C4-2B (cell line): Measurements from ENCODE around the gene SYT2.

Experiments used
- H3K27ac ChIP-seq: fragments of 450-650 bp; 2 replicates; pipeline ENCODE4 v1.5.1; 2017
- CTCF ChIP-seq: fragments of 450-650 bp; conservative IDR thresholded peaks from 2 replicates; pipeline ENCODE4 v1.5.1; 2017; ENCODE audit warnings: mild to moderate bottlenecking
- ZFX ChIP-seq: fragments of 450-650 bp; IDR thresholded peaks from 2 replicates; pipeline ENCODE4 v1.6.1; 2017

Gene SYT2

GRCh38 chr1:202689493-202690342 lies 20.5 kb downstream of the SYT2 start:
- no peak overlapping the region for H3K27ac ChIP-seq
- TF ChIP-seq ZFX (no peak), CTCF (no peak)

- no peak overlapping the region for H3K27ac ChIP-seq
- no peak for TF ChIP-seq ZFX
- no peak for TF ChIP-seq CTCF
Observed at GRCh38 chr1:202689082-202689481, 21.2 kb downstream of the SYT2 start.

- H3K27ac ChIP-seq: no peak overlapping the region
Observed at GRCh38 chr1:202688401-202688800, 21.9 kb downstream of the SYT2 start.

GRCh38 chr1:202687798-202688197 lies 22.5 kb downstream of the SYT2 start:
- TF ChIP-seq CTCF (no peak), ZFX (no peak)
- no peak overlapping the region for H3K27ac ChIP-seq

More at GRCh38 chr1:202688401-202688800, 21.9 kb downstream of the SYT2 start:
- TF ChIP-seq ZFX (no peak), CTCF (no peak)

GRCh38 chr1:202687370-202687769 lies 22.9 kb downstream of the SYT2 start:
- H3K27ac ChIP-seq: no peak overlapping the region
- TF ChIP-seq CTCF (no peak), ZFX (no peak)

- TF ChIP-seq CTCF (no peak), ZFX (no peak)
- H3K27ac ChIP-seq: no peak overlapping the region
Observed at GRCh38 chr1:202685641-202686040, 24.6 kb downstream of the SYT2 start.

GRCh38 chr1:202684716-202685115 lies 25.5 kb downstream of the SYT2 start:
- H3K27ac ChIP-seq: no peak overlapping the region
- TF ChIP-seq CTCF: no peak
- TF ChIP-seq ZFX: no peak
